PFSK-1 (cell line): ENCODE data around the gene TOX2.

Experiments
- FOXP2 ChIP-seq: optimal IDR thresholded peaks from 2 replicates; pipeline ENCODE3; 2011; ENCODE audit warnings: borderline replicate concordance, control low read depth, inconsistent platforms; ENCODE audit not compliant: insufficient read depth; ENCODE audit errors: extremely low read length, extremely low read depth
- POLR2AphosphoS5 ChIP-seq: IDR thresholded peaks from 2 replicates; pipeline ENCODE4 v1.6.1; 2012; ENCODE audit warnings: low read depth, mild to moderate bottlenecking, control low read depth, low read length, moderate library complexity
- SIN3A ChIP-seq: IDR thresholded peaks from 2 replicates; pipeline ENCODE4 v1.6.1; 2012; ENCODE audit warnings: mild to moderate bottlenecking, low read length, moderate library complexity, borderline replicate concordance; ENCODE audit not compliant: insufficient read depth
- TAF1 ChIP-seq: IDR thresholded peaks from 2 replicates; pipeline ENCODE4 v1.6.1; 2012; ENCODE audit warnings: low read length, control low read depth, borderline replicate concordance; ENCODE audit not compliant: insufficient read depth
- TF ChIP-seq, protein P1 (sequence below), 2 experiments: IDR thresholded peaks; 2 replicates each; pipeline versions ENCODE4 v1.6.1 to v1.8.0; 2011 to 2012; ENCODE audit warnings: low read depth in 2 of 2, low read length in 2 of 2, control low read depth in 1 of 2, inconsistent platforms in 1 of 2, mild to moderate bottlenecking in 1 of 2, moderate library complexity in 1 of 2; ENCODE audit not compliant: insufficient read depth in 1 of 2

Gene TOX2

GRCh38 chr20:44025756-44026155, 111.1 kb downstream of the TOX2 start:
- TF ChIP-seq, protein P1, sequence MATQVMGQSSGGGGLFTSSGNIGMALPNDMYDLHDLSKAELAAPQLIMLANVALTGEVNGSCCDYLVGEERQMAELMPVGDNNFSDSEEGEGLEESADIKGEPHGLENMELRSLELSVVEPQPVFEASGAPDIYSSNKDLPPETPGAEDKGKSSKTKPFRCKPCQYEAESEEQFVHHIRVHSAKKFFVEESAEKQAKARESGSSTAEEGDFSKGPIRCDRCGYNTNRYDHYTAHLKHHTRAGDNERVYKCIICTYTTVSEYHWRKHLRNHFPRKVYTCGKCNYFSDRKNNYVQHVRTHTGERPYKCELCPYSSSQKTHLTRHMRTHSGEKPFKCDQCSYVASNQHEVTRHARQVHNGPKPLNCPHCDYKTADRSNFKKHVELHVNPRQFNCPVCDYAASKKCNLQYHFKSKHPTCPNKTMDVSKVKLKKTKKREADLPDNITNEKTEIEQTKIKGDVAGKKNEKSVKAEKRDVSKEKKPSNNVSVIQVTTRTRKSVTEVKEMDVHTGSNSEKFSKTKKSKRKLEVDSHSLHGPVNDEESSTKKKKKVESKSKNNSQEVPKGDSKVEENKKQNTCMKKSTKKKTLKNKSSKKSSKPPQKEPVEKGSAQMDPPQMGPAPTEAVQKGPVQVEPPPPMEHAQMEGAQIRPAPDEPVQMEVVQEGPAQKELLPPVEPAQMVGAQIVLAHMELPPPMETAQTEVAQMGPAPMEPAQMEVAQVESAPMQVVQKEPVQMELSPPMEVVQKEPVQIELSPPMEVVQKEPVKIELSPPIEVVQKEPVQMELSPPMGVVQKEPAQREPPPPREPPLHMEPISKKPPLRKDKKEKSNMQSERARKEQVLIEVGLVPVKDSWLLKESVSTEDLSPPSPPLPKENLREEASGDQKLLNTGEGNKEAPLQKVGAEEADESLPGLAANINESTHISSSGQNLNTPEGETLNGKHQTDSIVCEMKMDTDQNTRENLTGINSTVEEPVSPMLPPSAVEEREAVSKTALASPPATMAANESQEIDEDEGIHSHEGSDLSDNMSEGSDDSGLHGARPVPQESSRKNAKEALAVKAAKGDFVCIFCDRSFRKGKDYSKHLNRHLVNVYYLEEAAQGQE (IDR thresholded peaks at IDR 0.05; ENCODE audit: insufficient read depth in 1 of 2, low read depth in 2 of 2, low read length in 2 of 2) = no peak
- TF ChIP-seq FOXP2 (no peak), SIN3A (no peak), TAF1 (no peak), POLR2AphosphoS5 (no peak)

DNA sequence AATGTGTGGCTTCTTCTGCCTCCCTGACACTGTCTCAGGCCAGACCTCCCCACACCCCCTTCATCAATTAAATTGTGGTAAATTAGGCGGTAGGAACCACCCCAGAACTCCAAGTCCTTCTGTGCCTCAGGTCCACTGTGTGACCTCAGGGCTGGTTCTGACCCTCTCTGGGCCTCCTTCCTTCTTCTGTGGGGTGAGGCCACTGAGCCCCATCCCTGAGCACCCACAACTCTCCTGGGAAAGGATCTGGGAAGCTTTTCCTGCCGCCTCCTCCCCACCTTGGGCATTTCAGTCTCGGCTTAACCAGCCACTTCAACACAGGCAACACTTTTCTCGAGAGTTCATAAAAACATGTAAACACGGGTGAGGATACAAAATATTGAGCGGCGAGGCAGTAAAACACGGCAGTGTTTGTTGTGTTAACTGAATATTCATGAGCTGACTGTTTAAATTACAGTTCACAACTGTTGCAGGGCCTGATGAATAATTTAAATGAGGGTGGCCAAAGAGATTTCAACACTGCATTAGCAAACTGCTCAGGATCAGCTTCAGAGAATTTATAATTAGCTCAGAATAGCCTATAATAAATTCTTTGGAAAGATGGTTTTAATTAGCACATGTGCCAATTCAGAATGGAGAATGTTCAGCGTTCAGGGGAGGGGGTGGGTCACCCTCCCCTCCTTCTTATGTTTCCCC, 112.1 kb downstream of the TOX2 start:
- no peak for TF ChIP-seq POLR2AphosphoS5

DNA sequence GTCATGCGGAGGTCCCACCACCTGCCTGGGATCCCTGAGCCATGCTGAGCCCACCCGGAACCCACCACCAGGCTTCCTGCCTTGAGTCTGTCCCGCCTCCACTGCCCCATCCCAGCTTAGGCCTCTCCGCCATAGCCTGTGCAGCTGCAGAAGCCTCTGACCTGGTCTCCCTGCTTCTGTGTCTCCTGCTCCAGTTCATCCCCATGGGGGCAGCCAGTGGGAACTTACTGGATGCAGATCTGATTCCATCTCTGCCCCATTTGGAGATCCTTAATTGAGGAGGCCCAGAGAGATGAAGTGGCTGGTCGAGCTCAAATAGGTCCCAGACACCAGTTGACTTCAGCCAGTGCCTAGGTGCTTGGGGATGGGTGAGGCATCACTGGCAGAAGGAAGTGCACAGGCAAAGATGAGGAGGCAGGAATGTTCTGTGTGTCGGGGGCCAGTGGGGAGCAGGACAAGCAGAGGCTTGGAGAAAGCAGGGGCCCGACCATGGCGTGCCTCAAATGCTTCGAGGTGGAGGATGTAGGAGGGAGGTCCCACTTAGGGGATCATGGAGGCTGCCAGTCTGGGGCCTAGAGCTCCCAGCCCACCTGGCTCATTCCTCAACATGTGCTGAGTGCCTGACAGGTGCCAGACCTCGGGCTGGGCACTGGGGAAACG, 112.8 kb downstream of the TOX2 start:
- TF ChIP-seq, protein P1 (IDR thresholded peaks at IDR 0.05; ENCODE audit: insufficient read depth in 1 of 2, low read depth in 2 of 2, low read length in 2 of 2) = no peak
- TF ChIP-seq SIN3A (no peak), TAF1 (no peak)

GRCh38 chr20:44028003-44028730, 113.5 kb downstream of the TOX2 start:
- TF ChIP-seq POLR2AphosphoS5 (no peak), TAF1 (no peak), SIN3A (no peak), FOXP2 (no peak)
- TF ChIP-seq, protein P1 (IDR thresholded peaks at IDR 0.05; ENCODE audit: insufficient read depth in 1 of 2, low read depth in 2 of 2, low read length in 2 of 2) = no peak

GRCh38 chr20:44028868-44029847, 114.5 kb downstream of the TOX2 start:
- TF ChIP-seq, protein P1 (IDR thresholded peaks at IDR 0.05; ENCODE audit: insufficient read depth in 1 of 2, low read depth in 2 of 2, low read length in 2 of 2) = no peak
- TF ChIP-seq POLR2AphosphoS5 = no peak
- no peak for TF ChIP-seq FOXP2
- TF ChIP-seq SIN3A = no peak
- TF ChIP-seq TAF1 = no peak
